ENCODE measurements around the gene PRKG1.

The PRKG1 gene

GRCh38 chr10:52258799-52259425 is 1184.6 kb downstream of the PRKG1 start:
- H3K9me3 ChIP-seq (ENCODE audit: insufficient read depth, low read length): no peaks in the 10 kb centered on the region
- H3K4me3 ChIP-seq (ENCODE audit: insufficient read depth, low read length, poor library complexity, severe bottlenecking): no peak overlapping the region
- H2AFZ ChIP-seq (ENCODE audit: low read depth, low read length, severe bottlenecking): no peak overlapping the region
- TF ChIP-seq CTCF (IDR thresholded peaks at IDR 0.05; ENCODE audit: insufficient read depth, low read length, poor library complexity, severe bottlenecking) (no peak), EZH2phosphoT487 (conservative IDR thresholded peaks at IDR 0.05; ENCODE audit: low read length) (no peak)
- no peaks in the 10 kb centered on the region for H3K9me2 ChIP-seq (replicated peaks; ENCODE audit: insufficient read depth, low read length)
- H3K36me3 ChIP-seq (ENCODE audit: low read length): no peaks in the 10 kb centered on the region
- H3K27ac ChIP-seq (ENCODE audit: low read depth, low read length): no peak overlapping the region
- no peaks in the 10 kb centered on the region for H3F3A ChIP-seq (ENCODE audit: insufficient read depth)
- no peak overlapping the region for H3K9ac ChIP-seq (ENCODE audit: low read length)
- H3K79me2 ChIP-seq (ENCODE audit: insufficient read depth, low read length): no peaks in the 10 kb centered on the region
- H3K27me3 ChIP-seq (ENCODE audit: low read length): no peaks in the 10 kb centered on the region
- no peak overlapping the region for H3K4me2 ChIP-seq (ENCODE audit: low read depth, low read length, poor library complexity, severe bottlenecking)
- H4K20me1 ChIP-seq (ENCODE audit: low read depth, low read length): no peaks in the 10 kb centered on the region

- no peak overlapping the region for H3K9ac ChIP-seq (ENCODE audit: low read length)
- H3K36me3 ChIP-seq (ENCODE audit: low read length): no peaks in the 10 kb centered on the region
- H3K4me3 ChIP-seq (ENCODE audit: insufficient read depth, low read length, poor library complexity, severe bottlenecking): no peak overlapping the region
- no peaks in the 10 kb centered on the region for H3K79me2 ChIP-seq (ENCODE audit: insufficient read depth, low read length)
- TF ChIP-seq EZH2phosphoT487 (conservative IDR thresholded peaks at IDR 0.05; ENCODE audit: low read length) (no peak), CTCF (IDR thresholded peaks at IDR 0.05; ENCODE audit: insufficient read depth, low read length, poor library complexity, severe bottlenecking) (no peak)
- H3K27me3 ChIP-seq (ENCODE audit: low read length): no peaks in the 10 kb centered on the region
- no peaks in the 10 kb centered on the region for H3K9me2 ChIP-seq (replicated peaks; ENCODE audit: insufficient read depth, low read length)
- H3F3A ChIP-seq (ENCODE audit: insufficient read depth): no peaks in the 10 kb centered on the region
- no peak overlapping the region for H3K27ac ChIP-seq (ENCODE audit: low read depth, low read length)
- no peak overlapping the region for H3K4me2 ChIP-seq (ENCODE audit: low read depth, low read length, poor library complexity, severe bottlenecking)
- no peak overlapping the region for H2AFZ ChIP-seq (ENCODE audit: low read depth, low read length, severe bottlenecking)
- no peaks in the 10 kb centered on the region for H3K9me3 ChIP-seq (ENCODE audit: insufficient read depth, low read length)
- H4K20me1 ChIP-seq (ENCODE audit: low read depth, low read length): no peaks in the 10 kb centered on the region
These were observed 1185.1 kb downstream of the PRKG1 start for GRCh38 chr10:52259426-52259812.

GRCh38 chr10:52261362-52261761 is 1187.1 kb downstream of the PRKG1 start:
- H3K4me3 ChIP-seq (ENCODE audit: insufficient read depth, low read length, poor library complexity, severe bottlenecking): no peak overlapping the region
- no peak overlapping the region for H3K9ac ChIP-seq (ENCODE audit: low read length)
- TF ChIP-seq EZH2phosphoT487 (conservative IDR thresholded peaks at IDR 0.05; ENCODE audit: low read length) (no peak), CTCF (IDR thresholded peaks at IDR 0.05; ENCODE audit: insufficient read depth, low read length, poor library complexity, severe bottlenecking) (no peak)
- H3K36me3 ChIP-seq (ENCODE audit: low read length): no peaks in the 10 kb centered on the region
- no peaks in the 10 kb centered on the region for H3K9me3 ChIP-seq (ENCODE audit: insufficient read depth, low read length)
- no peaks in the 10 kb centered on the region for H3K9me2 ChIP-seq (replicated peaks; ENCODE audit: insufficient read depth, low read length)
- H3F3A ChIP-seq (ENCODE audit: insufficient read depth): no peaks in the 10 kb centered on the region
- no peak overlapping the region for H2AFZ ChIP-seq (ENCODE audit: low read depth, low read length, severe bottlenecking)
- H4K20me1 ChIP-seq (ENCODE audit: low read depth, low read length): no peaks in the 10 kb centered on the region
- no peak overlapping the region for H3K4me2 ChIP-seq (ENCODE audit: low read depth, low read length, poor library complexity, severe bottlenecking)
- no peaks in the 10 kb centered on the region for H3K27me3 ChIP-seq (ENCODE audit: low read length)
- H3K79me2 ChIP-seq (ENCODE audit: insufficient read depth, low read length): no peaks in the 10 kb centered on the region
- no peak overlapping the region for H3K27ac ChIP-seq (ENCODE audit: low read depth, low read length)
